Astrocyte (in vitro differentiated cells and primary cell): ENCODE results near the gene WWC2.

Experiments used
- EZH2 ChIP-seq: IDR thresholded peaks from 2 replicates; pipeline ENCODE4 v1.6.1; 2012; ENCODE audit warnings: mild to moderate bottlenecking, low read length, inconsistent platforms; ENCODE audit not compliant: insufficient read depth
- TF ChIP-seq, protein P1 (sequence below): IDR thresholded peaks from 2 replicates; pipeline ENCODE4 v1.5.1; 2011; ENCODE audit warnings: low read depth, mild to moderate bottlenecking, inconsistent platforms, low read length, moderate library complexity; ENCODE audit not compliant: insufficient read depth

DNA sequence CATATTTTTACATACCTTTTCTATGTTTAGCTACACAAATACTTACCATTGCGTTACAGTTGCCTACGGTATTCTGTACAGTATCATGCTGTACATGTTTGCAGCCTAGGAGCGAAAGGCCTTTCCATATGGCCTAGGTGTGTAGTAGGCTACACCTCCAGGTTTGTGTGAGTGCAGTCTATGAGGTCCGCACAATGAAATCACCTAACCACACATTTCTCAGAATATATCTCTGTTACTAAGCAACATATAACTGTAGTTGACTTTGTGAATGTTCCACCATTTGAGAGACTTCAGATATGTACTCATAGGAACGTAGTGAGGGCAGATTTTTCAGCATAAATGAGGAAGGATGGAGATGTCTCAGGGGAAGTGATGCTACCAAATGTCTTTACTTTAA is 62.6 kb downstream of the WWC2 start:
- TF ChIP-seq, protein P1, sequence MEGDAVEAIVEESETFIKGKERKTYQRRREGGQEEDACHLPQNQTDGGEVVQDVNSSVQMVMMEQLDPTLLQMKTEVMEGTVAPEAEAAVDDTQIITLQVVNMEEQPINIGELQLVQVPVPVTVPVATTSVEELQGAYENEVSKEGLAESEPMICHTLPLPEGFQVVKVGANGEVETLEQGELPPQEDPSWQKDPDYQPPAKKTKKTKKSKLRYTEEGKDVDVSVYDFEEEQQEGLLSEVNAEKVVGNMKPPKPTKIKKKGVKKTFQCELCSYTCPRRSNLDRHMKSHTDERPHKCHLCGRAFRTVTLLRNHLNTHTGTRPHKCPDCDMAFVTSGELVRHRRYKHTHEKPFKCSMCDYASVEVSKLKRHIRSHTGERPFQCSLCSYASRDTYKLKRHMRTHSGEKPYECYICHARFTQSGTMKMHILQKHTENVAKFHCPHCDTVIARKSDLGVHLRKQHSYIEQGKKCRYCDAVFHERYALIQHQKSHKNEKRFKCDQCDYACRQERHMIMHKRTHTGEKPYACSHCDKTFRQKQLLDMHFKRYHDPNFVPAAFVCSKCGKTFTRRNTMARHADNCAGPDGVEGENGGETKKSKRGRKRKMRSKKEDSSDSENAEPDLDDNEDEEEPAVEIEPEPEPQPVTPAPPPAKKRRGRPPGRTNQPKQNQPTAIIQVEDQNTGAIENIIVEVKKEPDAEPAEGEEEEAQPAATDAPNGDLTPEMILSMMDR, result no peak
- no peak for TF ChIP-seq EZH2
